GM18511 (cell line): ENCODE results near the gene TENM3.

Source experiments
- ATAC-seq: cut with Tn5 transposase; IDR thresholded peaks from one replicate; pipeline ENCODE4 v1.9.1; 2021; ENCODE audit warnings: mild to moderate bottlenecking, moderate library complexity; ENCODE audit not compliant: unreplicated experiment

TENM3 gene

GRCh38 chr4:182443070-182443469 is 199.9 kb downstream of the TENM3 start:
- ATAC-seq = no peak

GRCh38 chr4:182447767-182448280 is 204.6 kb downstream of the TENM3 start:
- ATAC-seq = no peak

DNA sequence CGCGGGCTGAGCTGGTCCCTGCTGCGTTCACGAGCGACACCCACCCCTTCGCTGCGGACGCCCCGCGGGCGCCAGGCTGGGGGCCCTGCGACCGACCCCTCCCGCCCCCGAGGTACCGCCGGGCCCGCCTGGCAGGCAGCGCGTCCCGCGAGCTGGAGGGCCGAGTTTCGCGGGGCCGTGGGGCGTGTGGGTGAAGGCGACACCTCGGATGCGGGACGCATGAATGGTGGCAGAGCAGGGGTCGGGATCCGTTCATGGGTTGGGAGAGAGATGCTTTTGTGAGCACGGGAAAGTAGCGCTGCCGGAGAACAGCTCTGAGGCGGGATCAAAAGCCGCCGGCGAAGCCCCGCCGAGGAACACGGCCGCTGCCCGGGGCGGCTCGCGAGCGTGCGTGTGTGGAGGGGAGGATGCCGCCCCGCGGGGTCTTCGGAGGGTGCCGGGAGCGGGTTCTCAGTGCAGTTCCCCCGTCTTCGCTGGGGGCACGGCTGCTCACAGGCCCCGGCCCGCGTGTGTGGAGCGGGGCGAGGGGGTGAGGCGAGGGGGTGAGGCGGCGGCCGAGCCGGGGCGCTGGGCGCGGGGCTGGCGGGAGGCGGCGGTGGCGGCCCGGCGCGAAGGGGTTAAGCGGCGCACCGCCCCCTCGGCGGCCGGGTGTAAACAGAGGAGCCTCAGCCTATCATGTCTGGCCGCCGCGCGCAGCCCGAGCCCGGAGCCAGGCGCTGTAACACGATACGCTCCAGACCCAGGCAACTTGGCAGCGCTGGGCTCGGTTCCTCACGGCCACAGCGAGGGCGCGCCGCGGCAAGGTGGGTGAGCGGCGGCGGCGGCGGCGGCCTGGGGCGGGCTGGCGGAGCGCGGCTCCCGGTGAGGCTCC is 205.3 kb downstream of the TENM3 start:
- peak; percentile 85 for ATAC-seq

GRCh38 chr4:182449186-182449929 is 206.2 kb downstream of the TENM3 start:
- peak; percentile 22 for ATAC-seq

GRCh38 chr4:182449930-182450439 is 206.8 kb downstream of the TENM3 start:
- ATAC-seq = no peak

- no peak for ATAC-seq
These were observed 208.2 kb downstream of the TENM3 start for GRCh38 chr4:182451441-182451840.

DNA sequence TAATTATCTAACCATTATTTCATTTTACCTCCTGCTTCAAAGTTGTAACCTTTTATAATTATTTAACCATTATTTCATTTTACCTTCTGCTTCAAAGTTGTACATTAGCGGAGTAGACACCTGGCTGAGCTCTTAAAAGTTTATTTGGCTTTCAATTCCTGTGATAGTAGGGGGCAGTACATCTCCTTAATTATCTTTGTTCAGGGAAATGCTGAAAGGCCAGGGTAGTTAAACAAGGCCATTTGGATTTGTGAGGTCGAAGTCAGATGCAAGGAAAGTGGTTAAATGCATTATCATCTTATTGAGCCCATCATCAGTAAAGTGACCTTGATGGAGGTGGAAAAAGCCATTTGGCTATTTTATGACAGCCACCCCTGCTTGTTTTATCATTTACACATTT is 210.6 kb downstream of the TENM3 start:
- ATAC-seq = no peak

GRCh38 chr4:182454440-182455013 is 211.3 kb downstream of the TENM3 start:
- no peak for ATAC-seq

GRCh38 chr4:182465114-182465513 is 221.9 kb downstream of the TENM3 start:
- no peak for ATAC-seq

DNA sequence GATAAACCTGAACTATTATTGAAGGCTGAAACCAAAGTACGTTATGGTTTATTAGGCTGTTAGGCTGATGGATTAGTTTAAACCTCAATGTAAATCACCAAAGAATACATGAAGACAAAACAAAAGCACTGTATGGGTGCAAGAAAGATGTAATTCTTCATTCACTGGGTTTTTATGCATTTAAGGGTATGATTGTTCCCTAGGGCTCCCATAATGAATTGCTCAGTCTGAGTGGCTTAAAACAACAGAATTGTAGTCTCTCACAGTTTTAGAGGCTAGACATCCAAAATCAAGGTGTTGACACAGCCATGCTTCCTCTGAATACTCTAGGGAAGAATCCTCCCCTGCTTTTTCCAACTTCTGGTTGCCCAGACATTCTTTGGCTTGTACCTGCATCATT is 222.8 kb downstream of the TENM3 start:
- no peak for ATAC-seq

DNA sequence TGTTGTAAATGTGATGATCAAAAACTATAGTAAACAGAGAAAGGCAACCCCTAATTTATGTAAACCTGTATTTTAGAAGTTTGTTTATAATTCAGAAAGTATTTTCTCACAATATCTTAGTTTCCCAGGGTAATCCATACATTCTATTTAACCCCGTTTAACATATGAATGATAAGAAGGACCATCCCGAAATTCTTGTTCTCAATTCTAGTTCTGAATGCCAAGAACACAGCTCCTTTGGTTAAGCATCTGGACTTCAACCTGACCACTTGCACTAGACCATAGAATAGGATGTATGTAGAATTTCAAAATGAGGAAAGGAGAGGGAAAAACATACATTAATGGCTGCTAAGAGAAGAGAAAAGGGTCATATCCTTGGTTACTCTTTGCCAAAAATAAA is 227.0 kb downstream of the TENM3 start:
- ATAC-seq = no peak

DNA sequence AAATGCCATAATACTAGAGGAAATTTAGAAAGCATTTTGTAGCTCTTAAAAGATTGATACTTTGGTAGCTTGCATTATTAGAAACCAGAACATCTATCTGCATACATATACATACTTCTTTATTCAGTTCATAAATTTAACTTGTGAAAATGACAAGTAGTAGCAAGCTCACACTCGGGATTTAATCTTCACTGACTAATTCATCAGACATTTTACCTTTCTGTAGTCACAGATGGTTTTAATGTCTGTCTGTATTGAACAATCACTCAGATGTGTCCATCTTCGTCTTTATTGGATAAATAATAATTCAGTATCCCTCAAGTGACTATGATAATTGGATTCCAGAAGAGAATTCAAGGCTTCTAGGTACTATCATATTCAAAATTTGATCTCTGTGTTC is 232.3 kb downstream of the TENM3 start:
- no peak for ATAC-seq

DNA sequence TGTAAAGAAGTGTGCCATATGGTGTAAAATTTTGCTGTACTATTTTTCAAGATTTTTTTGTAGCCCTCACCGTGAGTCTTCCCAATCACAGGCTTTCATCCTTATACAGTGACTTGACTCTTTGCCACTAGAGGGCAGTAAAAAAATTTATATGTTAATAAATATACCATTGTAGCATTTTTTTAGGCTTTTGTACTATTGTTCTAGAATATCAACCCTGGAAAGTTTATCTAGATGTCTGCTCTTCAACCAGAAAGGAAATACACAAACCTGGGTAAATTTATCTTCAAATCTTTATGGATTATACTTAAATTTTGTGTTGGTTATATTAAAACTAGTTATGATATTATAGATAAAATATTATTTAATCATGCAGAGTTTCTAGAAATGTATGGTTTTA is 235.3 kb downstream of the TENM3 start:
- ATAC-seq = peak; percentile 84

GRCh38 chr4:182483685-182484084 is 240.5 kb downstream of the TENM3 start:
- no peak for ATAC-seq

DNA sequence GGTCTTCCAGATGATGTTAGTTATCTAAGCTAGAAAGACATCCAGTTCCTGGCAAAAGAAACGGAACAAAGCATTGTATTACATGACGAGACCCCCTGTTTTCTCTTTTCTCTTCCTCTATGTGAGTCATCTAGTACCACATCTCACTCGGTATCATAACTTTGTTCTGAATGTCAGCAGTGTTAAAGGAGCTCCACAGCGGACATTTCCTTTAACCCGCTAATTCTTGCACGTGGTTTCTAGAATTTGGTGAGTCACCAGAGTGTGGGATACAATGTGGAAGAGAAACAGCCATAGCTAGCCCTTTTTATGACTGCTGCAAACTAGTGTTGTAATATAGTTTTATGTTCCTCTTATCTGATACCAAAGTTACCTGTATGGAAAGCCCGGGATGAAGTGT is 243.7 kb downstream of the TENM3 start:
- no peak for ATAC-seq

- no peak for ATAC-seq
These were observed 245.7 kb downstream of the TENM3 start for GRCh38 chr4:182488896-182489295.

- no peak for ATAC-seq
These were observed 246.4 kb downstream of the TENM3 start for GRCh38 chr4:182489607-182490006.

- ATAC-seq = peak; percentile 12
These were observed 248.5 kb downstream of the TENM3 start for GRCh38 chr4:182491719-182492118.

DNA sequence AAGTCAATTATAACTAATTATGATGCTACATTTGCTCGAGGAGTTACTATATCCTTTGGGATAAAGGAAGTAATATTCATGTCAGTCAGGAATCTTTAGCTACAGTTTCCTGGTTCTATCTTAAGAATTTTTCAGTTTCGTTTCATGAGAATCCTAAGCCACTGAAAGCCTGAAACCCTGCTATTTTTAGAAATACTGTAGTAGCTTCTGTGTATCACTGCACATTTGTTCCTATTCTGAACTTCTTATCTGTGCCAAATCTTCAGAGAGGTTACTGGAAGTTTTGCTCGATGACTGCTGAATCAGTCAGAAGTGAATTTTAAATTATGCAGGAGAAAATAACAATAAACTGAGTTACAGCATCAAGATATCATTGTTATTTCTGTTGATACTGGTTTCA is 249.2 kb downstream of the TENM3 start:
- ATAC-seq = peak; percentile 66

GRCh38 chr4:182493377-182493776 is 250.2 kb downstream of the TENM3 start:
- ATAC-seq = no peak

DNA sequence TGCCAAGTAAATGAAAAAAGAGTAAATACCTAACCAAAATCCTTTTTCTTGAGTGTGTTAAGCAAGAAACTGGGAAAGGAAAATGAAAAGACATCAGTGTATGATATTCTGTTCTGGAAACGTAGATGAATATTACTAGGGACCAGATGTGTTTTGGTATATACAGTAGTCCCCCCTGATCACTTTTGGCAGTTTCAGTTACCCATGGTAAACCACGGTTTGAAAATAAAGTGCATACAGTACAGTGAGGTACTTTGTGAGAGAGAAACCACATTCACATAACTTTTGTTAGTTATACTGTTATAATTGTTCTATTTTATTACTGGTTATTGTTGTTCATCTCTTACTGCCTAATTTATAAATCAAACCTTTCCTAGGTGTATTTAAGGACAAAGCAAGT is 250.9 kb downstream of the TENM3 start:
- ATAC-seq = peak; percentile 48
